ENCODE results near the gene ELAVL3.
"Not testable (repeated sequence)": the region's sequence is repeated elsewhere in the genome, so short reads cannot be mapped to it uniquely, and the experiment has no call there.

Gene ELAVL3

DNA sequence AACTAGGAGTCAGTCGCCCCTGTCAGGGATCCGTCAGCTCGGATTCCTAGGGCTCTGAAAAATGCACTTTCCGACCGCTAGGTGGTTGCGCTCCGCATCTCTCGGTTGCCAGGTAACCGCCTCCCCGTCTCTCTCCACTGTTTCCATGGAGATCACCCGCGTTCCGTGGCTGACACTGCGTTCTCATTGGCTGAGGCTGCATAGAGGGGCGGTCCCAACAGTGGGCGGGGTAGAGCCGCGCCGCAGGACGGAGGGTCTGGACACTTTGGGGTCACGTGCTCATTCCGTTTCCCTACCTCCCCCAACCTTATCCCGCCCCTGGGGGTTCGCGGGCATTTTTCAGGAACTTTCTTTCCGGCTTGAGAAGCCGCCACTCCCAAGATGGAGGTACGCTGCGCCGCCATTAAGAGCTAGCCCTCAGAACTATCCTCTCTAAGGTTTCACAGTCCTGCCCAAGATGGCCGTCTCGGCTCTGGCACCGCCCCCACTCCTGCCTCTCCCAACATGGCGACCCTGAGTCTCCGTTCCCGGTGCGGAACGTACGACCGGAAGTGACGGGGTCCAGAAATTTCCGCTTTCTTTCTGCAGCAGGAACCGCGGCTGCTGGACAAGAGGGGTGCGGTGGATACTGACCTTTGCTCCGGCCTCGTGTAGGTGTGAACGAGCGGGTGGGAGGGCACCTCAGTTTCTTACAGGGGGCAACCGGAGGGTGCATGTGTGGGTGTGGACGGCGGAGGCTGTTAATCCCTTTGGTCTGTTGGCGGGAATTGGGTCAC, 45.6 kb downstream of the ELAVL3 start, which contains the start of the genes ODAD3 and PRKCSH:
ODAD3 (minus strand) TSS at position 65 of the 776 bp plus-strand sequence. CDS start 105 bp downstream, outside the sequence.
PRKCSH (plus strand) TSS at position 579 of the 776 bp plus-strand sequence. CDS start 483 bp downstream, outside the sequence.
- peak; percentile 100 for DNase-seq

DNA sequence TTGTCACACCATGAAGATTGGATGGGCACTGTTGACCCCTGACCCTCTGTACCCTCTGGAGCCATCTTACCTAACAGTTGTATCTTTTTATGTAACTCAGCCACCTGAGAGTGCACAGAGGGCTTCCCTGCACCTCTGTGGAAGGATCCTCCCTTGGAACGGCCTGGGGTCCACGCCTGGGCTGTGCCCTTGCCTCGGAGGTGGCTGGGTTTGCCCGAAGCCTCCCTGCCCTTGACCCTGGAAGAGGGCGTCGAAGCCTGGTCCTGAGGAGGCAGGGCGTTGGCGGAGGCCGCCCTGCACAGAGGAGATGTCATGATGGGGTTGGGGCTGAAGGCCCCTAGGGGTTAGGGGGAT, 46.2 kb downstream of the ELAVL3 start:
- no peak for DNase-seq

DNA sequence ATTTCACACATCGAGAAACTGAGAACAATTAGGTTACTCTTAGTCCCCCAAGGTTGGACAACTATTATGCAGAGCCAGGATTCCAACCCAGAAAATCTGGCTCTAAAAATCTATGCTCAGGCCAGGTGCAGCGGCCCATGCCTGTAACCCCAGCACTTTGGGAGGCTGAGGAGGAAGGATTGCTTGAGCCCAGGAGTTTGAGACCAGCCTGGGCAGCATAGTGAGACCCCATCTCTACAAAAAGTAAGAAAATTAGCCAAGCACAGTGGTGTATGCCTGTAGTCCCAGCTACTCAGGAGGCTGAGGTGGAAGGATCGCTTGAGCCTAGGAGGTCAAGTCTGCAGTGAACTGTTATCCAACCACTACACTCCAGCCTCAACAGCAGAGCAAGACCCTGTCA, 47.3 kb downstream of the ELAVL3 start:
- not testable (repeated sequence) for DNase-seq

DNA sequence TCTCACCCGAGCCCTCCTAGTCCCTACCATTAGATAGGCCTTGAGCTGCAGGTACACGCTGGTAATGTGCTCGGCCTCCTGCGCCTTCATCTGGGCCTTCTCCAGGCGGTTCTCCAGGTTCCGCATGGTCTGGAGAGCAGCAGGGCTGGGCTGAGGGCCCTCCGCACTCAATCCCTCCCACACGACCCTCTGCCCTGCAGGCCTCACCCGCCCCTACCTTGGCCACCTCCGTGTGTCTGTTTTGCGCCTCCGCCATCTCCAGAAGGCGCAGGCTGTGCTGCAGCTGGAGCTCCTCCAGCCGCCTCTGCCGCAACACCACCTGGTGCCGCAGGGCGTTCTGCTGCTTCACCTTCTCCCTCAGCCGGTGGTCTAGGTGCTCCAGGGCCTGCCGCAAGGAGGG, 54.2 kb downstream of the ELAVL3 start:
- DNase-seq = no peak

DNA sequence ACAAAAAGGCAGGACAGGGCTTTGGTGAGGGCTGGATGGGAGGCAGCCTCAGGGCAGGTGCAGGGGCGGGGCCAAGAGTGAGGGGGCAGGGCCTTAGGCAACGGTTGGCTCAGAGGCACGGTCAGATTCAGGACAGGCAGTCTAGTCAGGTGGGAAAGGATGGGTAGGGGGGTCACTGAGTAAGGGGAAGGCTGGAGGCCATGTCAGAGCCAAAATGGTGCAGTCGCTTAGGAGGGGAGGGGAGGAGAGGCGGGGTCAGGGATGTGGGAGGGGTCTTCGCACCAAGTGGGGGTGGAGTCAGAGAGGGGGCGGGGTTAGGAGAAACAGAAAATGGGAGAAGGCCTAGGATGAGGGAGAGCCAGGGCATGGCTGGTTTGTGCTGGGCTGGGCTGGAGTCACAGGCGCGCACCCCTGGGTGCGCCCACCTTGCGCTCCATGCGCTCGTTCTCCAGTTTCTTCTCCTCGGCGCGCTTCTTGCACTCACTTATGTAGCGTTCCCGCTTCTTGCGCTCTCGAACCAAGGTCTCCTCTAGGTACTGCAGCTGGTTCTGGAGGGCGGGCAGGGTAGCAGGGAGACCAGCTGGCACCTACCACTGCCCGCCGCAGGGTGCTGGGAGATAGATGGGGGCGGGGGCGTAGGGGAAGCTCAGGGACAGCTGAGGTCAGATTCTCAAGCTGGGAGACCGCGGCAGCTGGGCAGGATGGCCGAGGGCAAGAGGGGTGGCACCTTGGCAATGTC, 55.0 kb downstream of the ELAVL3 start:
- DNase-seq = no peak

DNA sequence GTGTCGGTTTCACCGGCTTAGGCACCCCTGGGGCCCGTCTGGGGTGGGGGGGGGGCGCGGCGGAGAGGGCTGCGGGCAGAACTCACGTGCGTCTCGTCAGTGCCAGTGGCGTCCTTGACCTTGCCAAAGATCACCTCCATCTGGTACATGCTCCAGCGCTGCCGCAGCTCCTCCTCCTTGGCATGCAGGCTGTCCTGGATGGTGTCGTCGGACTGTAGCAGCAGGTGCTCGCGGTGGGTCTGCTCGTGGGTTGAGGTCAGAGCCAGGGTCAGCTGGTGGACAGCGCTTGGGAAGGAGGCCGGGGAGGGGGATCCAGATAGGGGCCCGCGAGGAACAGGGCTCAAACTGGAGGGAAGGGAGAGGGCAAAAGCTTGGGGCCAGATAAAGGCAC, 57.1 kb downstream of the ELAVL3 start:
- no peak for DNase-seq

DNA sequence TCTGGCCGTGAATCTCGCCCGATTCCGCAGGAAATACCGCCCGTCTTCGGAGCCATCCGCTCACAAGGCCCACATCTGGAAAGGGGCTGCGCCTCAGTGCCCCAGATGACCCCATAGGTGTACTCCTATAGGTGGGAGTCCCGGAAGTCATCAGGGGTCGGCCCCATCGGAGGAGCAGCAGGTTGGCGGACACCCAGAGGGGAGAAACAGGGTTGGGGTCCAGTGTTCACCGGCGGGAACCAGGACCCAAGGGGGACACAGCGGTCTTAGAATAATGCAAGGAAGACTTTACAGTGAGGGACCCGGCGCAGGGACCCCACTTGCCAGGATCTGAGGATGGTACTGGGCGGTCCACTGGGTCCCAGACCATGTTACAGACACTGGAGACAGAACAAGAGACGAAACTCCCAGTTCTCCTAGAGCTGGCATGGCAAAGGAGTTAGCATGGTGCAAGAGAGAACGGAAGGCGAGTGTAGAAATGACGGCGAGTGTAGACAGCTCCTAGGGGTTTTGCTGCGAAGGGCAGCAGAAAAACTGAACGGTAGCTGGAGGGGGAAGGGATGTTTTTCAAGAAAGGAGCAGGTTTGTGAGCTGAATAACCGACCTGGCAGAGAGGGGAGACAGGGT, 57.6 kb downstream of the ELAVL3 start:
- DNase-seq = no peak

DNA sequence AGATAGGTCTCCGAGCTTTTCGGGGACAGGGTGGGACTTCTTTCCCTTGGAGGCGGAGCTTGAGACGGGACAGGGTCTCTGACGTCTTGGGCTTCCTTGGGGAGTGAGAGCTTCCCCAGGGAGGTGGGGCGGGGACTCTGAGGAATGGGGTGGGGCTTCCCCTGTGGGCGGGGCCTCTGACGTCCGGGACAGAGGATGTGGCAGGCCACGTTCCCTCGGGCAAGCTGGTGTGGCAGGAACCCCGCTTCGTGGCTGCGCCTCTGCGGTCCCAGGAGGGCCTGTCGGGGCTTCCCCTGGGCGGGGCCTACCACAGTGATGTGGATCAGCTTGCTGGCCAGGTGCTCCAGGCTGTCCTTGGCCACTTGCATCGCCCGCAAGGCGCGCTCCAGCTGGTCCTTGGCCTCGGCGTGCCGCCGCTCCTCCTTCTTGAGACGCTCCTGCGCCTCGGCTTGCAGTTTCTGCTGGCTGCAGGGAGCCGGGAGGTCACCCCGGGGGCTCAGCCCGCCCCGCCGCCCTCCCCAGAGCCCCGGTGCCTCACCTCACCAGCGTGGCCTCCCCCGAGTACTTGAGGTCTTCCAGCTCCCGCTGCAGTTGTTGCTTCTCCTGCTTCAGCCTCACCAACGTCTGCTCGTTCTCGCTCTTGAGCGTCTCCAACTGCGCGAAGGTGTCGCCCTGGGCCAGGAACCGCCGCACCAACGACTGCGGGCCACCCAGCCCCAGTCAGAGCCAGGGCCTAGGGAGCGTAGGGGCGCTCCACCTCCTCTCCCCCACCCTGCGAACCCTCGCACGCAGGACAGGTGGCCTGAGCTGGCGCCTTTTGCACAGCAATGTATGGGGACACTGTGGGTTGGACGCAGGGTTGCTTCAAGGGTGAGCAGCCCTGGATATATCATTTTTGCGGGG, 58.4 kb downstream of the ELAVL3 start:
- no peak for DNase-seq

DNA sequence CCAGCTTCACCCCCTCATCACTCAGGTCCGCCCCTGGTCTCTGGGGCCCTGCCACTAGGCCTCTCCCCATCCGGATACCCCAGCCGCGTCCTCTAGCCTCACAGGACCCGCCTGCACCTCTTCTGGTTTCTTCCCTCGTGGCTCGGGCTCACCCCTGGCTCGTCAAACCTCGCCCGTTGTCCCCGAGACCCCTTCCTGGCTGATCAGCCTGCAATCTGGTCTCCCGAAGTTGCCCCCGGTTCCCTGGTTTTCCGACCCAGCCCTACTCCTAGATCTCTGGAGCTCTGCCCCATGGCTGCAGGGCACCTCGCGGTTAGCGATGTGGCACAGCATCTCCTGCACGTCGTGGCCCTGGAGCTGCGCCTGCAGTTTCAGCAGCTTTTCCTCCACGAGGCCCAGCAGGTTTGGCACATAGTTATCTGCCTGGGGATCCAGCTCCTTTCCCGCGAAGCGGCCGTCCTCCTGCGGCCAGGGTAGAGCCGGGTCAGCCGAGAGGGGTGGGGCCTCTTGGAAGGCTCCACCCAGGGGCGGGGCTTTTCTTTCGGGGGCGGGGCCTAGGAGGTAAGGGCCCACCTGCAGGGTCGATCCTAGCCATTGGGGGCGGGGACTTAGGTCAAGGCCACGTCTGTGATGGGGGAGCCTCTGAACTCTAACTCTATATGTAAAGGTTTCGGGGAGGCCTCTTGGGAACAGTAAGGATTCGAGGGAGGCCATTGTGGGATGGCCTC, 59.3 kb downstream of the ELAVL3 start:
- no peak for DNase-seq

DNA sequence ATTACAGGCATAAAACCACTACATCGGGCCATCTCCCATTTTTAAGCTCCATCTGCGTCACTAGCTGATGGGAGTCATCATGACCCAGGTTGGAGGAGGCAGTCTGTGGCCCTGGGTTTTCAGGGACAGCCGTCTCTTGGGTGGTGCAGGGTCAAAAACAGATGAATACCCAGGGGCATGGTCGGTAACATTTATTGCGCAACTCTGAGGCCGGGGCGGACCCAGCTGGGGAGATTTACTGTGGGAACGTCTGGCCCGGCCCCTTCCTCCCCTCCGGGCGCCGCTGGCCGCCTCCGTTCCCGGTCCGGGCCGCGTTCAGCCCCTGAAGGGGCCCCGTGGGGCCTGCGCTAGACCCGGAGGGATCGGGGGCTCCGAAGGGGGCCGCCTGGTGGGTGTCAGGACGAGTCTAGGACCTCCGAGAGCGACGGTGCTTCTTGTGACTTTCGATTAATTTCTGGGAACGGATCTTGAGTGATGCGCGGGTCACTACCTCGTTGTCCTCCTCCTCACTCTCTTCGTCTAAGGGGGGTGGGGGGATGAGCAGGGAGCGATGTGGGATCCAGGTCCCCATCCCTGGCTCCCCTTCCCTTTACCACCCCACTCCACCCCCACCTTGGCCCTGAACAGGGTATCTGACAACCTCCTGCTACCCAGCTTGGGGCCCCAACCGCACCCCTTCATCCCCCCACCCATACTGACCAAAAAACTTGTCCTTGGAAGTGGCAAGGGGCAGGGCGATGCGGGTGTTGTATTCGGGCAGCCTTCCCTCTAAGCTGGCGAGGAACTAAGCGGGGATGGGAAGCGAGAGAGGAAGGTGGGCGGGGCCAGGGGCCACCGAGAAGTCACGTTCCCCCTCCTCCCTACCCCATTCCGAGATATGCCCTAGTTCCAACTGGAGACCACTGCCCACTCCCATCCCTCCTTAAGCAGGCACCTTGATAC, 60.1 kb downstream of the ELAVL3 start:
- DNase-seq = no peak

DNA sequence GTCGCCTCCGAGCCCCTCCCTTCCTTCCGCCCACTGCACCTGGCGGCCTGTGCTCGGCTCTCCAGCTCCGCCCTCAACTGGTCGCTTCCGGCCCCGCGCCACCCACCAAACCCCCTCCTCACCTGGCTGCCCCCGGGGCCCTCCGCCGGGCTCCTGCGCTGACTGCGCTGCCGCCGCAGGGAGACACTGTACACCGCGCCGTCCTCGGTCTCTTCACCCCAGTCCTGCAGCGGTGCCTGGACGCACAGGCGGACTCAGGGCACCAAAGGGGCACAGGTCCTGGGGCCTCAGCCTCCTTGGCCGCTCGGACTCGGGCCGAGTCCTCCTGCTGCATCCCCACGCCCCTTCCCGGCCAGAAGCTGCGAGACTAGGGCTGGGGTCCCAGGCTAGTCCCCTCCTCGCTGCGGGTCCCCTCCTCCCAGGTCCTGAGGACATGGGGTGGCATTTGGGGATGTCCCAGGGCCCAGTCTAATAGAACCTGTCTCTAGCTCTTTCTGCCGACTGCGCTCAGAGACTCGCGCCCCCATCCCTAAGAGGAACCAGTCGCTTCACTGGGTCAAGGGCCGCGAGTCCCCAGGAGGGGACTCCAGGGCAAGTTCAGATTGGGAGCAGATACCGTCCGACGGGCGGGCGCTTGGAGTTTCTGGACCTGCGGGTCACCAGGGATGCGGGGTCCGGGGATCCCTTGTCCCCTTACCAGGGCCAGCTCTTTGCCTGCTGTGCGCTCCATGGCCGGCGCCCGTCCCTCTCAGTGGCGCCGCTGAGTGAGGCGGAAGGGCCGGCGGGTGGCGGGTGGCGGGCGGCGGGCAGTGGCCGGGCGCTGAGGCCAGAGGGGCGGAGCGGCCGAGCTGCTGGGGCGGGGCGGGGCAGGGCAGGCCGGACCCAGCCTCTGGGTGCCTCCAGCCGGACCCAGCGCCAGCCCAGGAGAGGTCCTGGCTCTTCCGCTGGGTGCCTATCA, 62.0 kb downstream of the ELAVL3 start, which contains the start of gene RGL3:
RGL3 (minus strand) TSS at position 766 of the 958 bp plus-strand sequence; CDS start at position 730, 36 bp downstream.
- DNase-seq = no peak

DNA sequence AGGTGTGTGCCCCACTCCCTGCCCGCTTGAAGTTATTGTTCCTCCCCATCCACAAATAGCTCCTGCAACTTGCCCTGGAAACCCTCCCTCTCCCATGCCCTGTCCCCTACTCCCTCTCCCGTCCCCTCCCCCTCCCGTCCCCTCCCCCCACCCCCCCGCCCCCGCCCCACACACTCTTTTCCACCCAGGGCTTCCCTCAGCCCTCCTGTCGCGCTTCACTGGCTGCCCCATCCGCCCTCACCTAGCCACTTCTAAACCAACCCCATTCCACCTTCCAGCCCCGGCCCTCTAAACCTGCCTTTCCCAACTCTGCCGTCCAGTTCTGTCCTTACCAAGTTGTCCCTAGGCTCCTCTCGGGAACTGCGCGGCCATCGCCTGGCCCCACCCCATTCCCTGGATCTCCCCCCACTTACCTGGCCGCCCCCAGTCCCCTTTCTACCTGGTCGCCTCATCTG, 62.7 kb downstream of the ELAVL3 start:
- no peak for DNase-seq

DNA sequence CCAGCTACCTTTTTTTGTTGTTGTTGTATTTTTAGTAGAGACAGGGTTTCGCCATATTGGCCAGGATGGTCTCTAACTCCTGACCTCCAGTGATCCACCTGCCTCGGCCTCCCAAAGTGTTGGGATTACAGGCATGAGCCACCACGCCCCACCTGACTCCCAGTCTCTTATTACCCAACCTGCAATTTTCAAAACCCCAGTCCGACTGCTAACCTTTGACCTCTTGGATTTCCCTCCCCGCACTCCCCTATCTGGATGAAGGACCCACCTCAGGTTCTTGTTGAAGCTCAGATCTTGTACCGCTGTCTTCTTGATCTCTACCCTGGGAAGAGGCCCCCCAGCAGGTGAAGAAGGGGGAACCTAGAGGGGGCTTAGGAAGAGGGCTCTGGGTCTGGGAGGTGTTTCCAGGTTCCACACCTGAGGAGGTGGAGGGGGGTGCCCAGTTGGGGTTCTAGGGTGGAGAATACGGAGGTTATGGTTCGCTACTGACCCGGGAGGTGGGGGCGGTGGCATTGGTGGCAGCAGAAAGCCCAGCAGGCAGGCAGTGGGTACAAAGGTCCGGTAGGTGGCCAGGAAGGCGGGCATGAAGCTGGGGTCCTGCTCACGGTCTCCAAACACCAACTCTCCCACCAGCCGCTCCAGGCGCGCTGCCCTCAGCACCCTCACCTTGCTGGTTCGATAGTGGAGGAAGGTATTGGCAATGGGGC, 64.3 kb downstream of the ELAVL3 start:
- no peak for DNase-seq

DNA sequence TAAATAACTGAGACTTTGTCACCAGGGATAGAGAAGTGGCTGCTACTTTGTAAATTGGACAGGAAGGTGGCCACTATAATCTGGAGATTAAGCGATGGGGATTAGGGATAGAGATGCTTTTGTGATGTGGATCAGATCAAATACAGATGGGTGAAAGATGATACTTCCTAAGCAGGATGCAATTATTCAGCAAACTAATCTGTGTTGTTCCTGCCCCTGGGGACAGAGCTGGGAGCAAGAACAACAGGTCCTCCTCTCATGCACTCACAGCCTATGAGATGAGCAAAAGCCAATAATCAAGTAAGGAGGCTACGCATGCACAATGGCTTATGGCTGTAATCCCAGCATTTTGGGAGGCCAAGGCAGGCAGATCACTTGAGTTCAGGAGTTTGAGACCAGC, 66.3 kb downstream of the ELAVL3 start:
- no peak for DNase-seq

DNA sequence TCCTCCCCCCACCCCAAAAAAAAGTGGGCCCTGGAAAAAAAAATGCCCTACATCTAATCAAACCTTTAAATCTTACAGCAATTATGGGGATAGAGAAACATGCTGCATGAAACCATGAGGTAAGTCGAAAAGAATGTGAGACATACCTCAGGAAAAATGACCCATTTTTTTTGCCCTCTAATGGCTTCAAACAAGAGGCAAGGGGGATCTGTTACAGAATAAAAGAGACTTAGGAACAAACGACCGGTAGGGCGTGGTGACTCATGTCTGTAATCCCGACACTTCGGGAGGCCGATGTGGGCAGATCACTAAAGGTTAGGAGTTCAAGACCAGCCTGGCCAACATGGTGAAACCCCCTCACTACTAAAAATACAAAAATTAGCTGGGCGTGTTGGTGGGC, 70.2 kb downstream of the ELAVL3 start:
- DNase-seq = no peak

DNA sequence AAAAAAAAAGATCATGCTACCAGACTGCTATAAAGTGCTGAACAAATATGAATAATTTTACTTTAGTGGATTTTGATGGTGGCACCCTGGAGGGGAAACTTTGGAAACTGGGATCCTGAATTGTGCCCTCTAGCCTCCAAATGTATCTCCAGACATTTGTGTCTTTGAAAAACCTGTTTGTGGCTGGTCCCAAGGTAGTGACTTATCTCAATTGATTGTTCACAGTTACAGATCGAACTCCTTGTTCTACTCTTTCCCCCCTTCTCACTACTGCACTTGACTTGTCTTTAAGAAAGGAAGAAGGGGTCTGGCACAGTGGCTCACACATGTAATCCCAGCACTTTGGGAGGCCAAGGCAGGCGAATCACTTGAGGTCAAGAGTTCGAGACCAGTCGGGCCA, 72.3 kb downstream of the ELAVL3 start:
- DNase-seq = no peak

DNA sequence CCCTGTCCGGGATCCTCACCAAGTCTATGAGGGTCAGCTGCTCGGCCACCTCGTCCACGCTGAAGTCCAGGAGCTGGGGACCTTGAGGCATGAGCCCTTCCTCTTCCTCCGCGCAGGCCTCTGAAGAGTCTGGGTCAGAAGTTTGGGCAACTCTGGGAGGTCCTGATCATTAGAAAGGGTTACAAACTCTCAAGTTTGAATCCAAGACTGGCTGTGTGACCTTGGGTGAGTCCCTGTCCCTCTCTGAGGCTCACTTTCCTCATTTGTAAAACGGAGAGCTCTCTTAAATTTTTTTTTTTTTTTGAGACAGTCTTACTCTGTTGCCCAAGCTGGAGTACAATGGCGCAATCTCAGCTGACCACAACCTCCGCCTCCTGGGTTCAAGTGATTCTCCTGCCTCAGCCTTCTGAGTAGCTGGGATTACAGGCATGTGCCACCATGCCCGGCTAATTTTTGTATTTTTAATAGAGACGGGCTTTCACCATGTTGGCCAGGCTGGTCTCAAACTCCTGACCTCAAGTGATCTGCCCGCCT, 74.1 kb downstream of the ELAVL3 start:
- not testable (repeated sequence) for DNase-seq
